Lower leg skin (tissue), 3 donors: ENCODE data around the gene FGF6.

Experiments
- POLR2A ChIP-seq, 2 donors: fragments of 450-650 bp; IDR thresholded peaks; one replicate each; pipeline ENCODE4 v1.6.1; 2016 to 2017; ENCODE audit warnings: antibody characterized with exemption in 2 of 2, mild to moderate bottlenecking in 1 of 2, moderate library complexity in 1 of 2
- TF ChIP-seq, protein P1 (sequence below), 3 donors: fragments of 450-650 bp; IDR thresholded peaks; one replicate each; pipeline ENCODE4 v1.5.1; 2016; ENCODE audit warnings: antibody characterized with exemption in 3 of 3, mild to moderate bottlenecking in 3 of 3, moderate library complexity in 2 of 3

DNA sequence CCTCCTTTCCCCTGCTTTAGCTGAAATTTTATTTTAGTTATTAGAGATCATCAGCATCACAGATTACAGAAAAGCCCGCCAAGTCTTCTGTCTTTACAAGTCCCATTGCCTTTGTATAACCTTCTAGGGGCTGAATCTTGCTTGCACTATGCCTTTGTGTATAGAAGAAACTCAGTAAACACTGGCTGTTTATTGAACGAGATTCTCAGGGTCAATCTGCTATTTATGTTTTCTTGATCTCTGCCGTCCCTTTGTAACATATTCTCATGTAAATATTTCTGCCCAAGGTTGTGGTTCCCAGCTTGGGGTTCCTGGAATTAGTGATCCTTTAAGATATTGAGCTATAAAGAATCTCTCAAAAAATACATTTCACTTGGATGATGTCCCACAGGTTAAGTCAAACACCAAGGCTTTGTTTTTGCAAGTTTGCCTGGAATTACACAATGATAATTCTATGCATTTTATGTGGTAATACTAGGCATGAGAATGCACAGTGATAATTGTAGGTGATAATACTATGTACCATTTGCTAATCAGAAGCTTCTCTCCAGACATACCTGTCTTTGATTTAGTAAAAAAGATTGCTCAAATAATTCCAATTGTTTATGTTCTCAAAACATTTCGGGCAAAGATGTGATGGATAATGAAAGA lies 40.6 kb upstream of the FGF6 start:
- TF ChIP-seq POLR2A (IDR thresholded peaks at IDR 0.05) = no peak
- TF ChIP-seq, protein P1, sequence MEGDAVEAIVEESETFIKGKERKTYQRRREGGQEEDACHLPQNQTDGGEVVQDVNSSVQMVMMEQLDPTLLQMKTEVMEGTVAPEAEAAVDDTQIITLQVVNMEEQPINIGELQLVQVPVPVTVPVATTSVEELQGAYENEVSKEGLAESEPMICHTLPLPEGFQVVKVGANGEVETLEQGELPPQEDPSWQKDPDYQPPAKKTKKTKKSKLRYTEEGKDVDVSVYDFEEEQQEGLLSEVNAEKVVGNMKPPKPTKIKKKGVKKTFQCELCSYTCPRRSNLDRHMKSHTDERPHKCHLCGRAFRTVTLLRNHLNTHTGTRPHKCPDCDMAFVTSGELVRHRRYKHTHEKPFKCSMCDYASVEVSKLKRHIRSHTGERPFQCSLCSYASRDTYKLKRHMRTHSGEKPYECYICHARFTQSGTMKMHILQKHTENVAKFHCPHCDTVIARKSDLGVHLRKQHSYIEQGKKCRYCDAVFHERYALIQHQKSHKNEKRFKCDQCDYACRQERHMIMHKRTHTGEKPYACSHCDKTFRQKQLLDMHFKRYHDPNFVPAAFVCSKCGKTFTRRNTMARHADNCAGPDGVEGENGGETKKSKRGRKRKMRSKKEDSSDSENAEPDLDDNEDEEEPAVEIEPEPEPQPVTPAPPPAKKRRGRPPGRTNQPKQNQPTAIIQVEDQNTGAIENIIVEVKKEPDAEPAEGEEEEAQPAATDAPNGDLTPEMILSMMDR (IDR thresholded peaks at IDR 0.05) = no peak
